H1 (cell line): ENCODE data around the gene RALGAPA2. TPM values are rescaled to one million over a fixed set of nuclear protein-coding genes. Genes with fewer than 3 reads are reported as not detected.

Experiments
- CHD7 ChIP-seq: fragments of 300-600 bp; sonication (generic); IDR thresholded peaks from 2 replicates; pipeline ENCODE4 v1.7.1; 2012; ENCODE audit warnings: low read length, moderate library complexity, mild to moderate bottlenecking, inconsistent platforms; ENCODE audit not compliant: insufficient replicate concordance
- MAX ChIP-seq: IDR thresholded peaks from 2 replicates; pipeline ENCODE4 v1.6.1; 2012; ENCODE audit warnings: inconsistent platforms
- polyA plus RNA-seq, 7 experiments: library from polyadenylated mRNA; depleted of rRNA in 3 of 7; stranded (reverse) in 5 of 7; unstranded in 2 of 7; fragments of >200 nt in 5 of 7; fragments of 200-250 nt in 2 of 7; gene quantifications; 1 replicate in 5 of 7; 2 replicates in 1 of 7; 4 replicates in 1 of 7; pipeline versions ENCODE4 v1.2.1 to v1.2.3, GENCODE V29; 2011 to 2013; ENCODE audit warnings: missing spikeins in 2 of 7, mixed read lengths in 2 of 7
- total RNA-seq: library from RNA; stranded (reverse); fragmentation: NEBNext Ultra II Directional; extraction: Animal tissue kit (Norgen Biotek cat#: 25700); gene quantifications from 2 replicates; pipeline ENCODE4 v1.2.1, GENCODE V29; 2021

RALGAPA2 gene
- total and polyA plus RNA-seq, 2 of the 8 experiments (the other 6 are each of a cell fraction or from before 2014, with no cell fraction given): 5.1 to 25.5 TPM

DNA sequence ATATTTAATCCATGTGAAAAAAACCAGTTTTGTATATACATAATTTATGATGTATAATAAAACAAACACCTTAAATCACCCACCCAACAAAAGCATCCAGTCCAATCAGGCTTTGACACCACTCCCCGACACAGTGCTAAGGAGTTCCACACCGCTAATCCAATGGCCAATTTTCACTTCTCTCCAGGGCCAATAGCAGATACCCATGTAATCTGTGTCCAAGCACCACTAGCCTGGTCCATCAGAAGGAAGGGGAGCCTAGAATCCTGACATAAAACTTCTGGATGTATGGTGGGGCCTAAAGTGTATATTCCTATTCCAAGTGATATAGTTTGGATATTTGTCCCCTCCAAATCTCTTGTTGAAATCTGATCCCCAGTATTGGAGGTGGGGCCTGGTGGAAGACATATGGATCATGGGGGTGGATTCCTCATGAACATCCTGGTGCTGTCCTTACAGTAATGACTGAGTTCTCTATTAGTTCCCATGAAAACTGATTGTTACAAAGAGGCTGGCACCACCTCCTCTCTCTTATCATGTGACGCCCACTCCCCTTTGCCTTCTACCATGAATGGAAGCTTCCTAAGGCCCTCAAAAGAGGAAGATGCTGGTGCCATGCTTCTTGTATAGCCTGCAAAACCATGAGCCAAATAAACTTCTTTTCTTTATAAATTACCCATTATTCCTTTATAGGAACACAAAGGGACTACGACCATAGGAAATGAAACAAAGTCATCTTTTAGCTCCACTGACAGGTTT lies 20.8 kb downstream of the RALGAPA2 start (continued):
- TF ChIP-seq CHD7: no peak
- no peak for TF ChIP-seq MAX
